IPS-11a (cell line): ENCODE measurements around the gene DDX49.
"Not testable (repeated sequence)": the region's sequence is repeated elsewhere in the genome, so short reads cannot be mapped to it uniquely, and the experiment has no call there.

Experiments used
- H3K4me3 ChIP-seq: one replicate; pipeline ENCODE4 v1.5.1; 2013; ENCODE audit warnings: low read depth, low read length, control low read depth

DDX49 gene

DNA sequence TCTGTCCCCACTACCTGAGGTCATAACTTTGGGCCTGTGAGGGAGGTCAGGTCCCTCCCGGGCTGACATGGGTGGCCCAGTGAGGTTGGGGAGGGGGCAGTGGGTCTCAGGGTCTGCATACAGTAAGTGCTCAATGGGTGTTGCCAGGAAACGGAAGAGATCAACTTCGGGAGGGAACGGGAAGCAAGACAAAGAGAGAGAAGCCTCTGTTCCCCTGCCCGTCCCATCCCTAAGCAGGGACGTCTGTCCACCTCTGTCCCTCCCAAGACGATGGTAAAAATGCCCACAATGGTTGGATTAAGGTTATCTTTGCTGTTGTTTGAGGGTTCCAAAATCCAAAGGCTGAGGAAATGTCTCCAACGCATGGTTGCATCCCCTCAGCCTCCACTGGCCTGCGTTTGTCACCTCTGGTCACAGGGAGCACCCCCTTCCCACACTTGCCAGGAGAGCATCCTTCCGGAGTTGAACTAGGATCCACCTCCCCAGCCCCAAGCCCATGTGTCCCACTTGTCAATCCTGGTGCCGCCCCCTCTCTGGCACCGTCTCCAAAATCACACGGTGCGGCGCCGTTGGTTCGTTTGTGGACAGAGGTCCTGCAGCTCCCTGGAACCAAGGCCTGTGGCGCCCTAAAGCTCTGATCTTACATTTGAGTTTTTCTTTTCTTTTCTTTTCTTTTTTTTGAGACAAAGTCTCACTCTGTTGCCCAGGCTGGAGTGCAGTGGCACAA lies 22.3 kb downstream of the DDX49 start:
- no peak overlapping the region for H3K4me3 ChIP-seq

GRCh38 chr19:18942692-18943091 lies 23.2 kb downstream of the DDX49 start:
- no peak overlapping the region for H3K4me3 ChIP-seq

- H3K4me3 ChIP-seq: no peak overlapping the region
Observed at GRCh38 chr19:18943465-18943864, 23.9 kb downstream of the DDX49 start.

DNA sequence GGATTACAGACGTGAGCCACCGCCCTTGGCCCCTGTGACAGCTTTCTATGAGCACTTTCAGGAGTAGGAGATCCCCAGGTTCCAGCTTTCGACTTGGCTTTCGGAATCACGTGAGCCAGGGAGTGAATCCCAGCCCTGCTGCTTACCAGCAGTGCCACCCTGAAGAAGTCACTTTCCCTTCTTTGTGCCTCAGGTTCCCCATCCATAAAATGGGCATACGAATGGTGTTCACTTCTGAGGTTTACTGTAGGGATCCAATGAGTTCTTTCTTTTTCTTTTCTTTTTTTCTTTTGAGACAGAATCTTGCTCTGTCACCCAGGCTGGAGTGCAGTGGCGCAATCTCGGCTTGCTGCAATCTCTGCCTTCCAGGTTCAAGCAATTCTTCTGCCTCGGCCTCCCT lies 25.8 kb downstream of the DDX49 start:
- no peak overlapping the region for H3K4me3 ChIP-seq

DNA sequence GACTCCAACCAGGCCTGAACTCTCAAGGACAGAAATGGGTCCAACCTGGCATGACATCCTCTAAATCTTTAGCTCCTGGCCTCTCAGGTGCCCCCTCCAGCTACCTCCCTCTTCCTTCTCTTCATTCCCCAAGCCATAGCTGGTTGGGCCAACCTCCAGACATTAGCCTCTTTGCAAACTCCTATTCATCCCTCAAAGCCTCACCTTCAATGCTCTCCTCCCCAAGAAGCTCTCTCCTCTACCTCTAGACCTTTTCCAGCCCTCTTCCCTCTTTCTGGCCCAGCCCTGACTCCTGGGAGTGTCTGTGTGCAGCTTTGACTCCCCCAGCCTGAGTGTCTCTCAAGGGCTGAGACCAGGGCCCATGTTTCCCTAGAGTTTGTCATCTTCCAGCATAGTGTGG lies 26.8 kb downstream of the DDX49 start:
- H3K4me3 ChIP-seq: no peak overlapping the region

GRCh38 chr19:18946918-18947317 lies 27.4 kb downstream of the DDX49 start:
- H3K4me3 ChIP-seq: no peak overlapping the region

- H3K4me3 ChIP-seq: no peak overlapping the region
Observed at GRCh38 chr19:18948075-18948975, 28.8 kb downstream of the DDX49 start.

DNA sequence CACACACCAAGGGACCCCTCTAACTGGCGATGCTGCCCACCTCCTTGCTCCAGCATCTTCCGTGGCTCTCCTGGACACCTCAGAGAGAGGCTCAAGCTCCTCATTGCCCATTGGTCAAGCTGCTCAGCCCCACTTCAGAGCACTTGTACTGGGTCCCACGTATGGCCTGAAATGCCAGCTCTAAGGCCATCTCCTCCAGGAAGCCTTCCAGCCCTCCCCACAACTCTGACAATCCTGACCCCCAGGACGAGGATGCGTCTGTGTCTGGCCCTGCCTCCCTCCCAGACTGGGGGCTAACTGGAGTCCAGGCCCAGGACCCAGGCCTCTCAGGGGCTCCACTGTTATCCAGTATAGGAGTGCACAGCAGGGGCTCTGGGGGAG lies 29.5 kb downstream of the DDX49 start:
- no peak overlapping the region for H3K4me3 ChIP-seq

- no peak overlapping the region for H3K4me3 ChIP-seq
Observed at GRCh38 chr19:18949858-18950257, 30.3 kb downstream of the DDX49 start.

DNA sequence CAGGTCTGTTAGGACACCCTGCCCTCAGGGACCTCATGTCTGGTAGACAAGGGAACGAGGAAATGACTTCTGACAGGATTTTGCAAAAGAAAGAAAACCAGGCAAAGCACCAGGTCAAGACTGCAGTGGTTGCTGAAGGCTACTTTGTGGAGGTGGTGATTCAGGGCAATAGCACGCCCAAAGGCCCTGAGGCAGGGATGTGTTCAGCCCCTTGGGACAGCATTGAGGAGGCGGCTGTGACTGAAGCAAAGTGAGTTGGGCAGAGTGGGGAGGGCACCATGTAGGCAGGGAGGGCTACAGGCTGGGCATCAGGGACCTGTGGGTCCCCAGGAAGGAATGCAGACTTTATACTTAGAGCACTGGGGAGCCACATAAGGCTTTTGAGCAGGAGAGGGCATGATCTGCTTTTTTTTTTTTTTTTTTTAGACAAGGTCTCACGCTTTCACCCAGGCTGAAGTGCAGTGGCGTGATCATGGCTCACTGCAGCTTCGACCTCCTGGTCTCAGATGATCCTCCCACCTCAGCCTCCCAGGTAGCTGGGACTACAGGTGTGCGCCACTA lies 32.3 kb downstream of the DDX49 start:
- no peak overlapping the region for H3K4me3 ChIP-seq

- not testable (repeated sequence) for H3K4me3 ChIP-seq
Observed at GRCh38 chr19:18952364-18953003, 33.0 kb downstream of the DDX49 start.

GRCh38 chr19:18954094-18954493 lies 34.6 kb downstream of the DDX49 start:
- no peak overlapping the region for H3K4me3 ChIP-seq

- no peak overlapping the region for H3K4me3 ChIP-seq
Observed at GRCh38 chr19:18955042-18955441, 35.5 kb downstream of the DDX49 start.

DNA sequence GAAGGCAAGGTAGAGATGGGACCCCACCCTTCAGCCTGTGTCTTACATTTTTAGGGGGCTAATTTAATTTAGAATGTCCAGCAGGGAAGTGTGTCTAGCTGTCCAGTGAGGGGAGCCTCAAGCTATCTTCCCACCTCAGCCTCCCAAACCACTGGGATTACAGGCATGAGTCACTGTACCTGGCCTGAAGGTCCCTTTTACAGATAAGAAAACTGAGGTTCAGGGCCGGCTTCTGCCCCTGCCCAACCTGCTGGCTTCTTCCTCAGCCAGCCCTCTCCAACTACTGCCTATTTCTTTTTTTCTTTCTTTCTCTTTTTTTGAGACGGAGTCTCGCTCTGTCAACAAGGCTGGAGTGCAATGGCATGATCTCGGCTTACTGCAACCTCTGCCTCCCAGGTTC lies 40.9 kb downstream of the DDX49 start:
- no peak overlapping the region for H3K4me3 ChIP-seq

- no peak overlapping the region for H3K4me3 ChIP-seq
Observed at GRCh38 chr19:18961767-18962620, 42.5 kb downstream of the DDX49 start.

GRCh38 chr19:18964121-18964520 lies 44.6 kb downstream of the DDX49 start:
- H3K4me3 ChIP-seq: no peak overlapping the region

DNA sequence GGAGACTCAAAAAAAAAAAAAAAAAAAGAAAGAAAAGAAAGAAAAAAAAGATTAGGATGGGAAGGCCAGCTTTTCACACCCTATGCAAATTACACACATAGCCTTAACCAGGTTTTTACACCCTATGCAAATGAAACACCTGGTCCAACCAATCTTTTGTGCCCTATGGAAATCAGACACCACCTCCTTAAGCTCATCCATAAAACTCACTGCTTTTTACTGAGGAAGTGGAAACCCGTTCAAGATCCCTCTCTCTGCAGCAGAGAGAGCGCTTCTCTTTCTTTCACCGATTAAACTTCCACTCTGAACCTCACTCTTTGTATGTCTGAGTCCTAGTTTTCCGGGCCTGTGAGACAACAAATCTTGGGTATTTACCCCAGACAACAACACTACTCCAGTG lies 46.8 kb downstream of the DDX49 start:
- H3K4me3 ChIP-seq: no peak overlapping the region

GRCh38 chr19:18967358-18968146 lies 48.0 kb downstream of the DDX49 start:
- no peak overlapping the region for H3K4me3 ChIP-seq

- H3K4me3 ChIP-seq: no peak overlapping the region
Observed at GRCh38 chr19:18969931-18970659, 50.6 kb downstream of the DDX49 start.
